Esophagus muscularis mucosa (tissue), 4 donors: Measurements from ENCODE around the gene SETX. TPM values are rescaled to one million over a fixed set of nuclear protein-coding genes. Genes with fewer than 3 reads are reported as not detected.
A peak's percentile ranks its signal among the peaks of the same experiment; 100 is the strongest.
"Not testable (repeated sequence)": the region's sequence is repeated elsewhere in the genome, so short reads cannot be mapped to it uniquely, and the experiment has no call there.

Source experiments
- DNase-seq: peaks from one replicate; pipeline ENCODE4 v3.0.0-alpha.2; 2017; ENCODE audit errors: extremely low spot score
- H3K27ac ChIP-seq, 4 donors: fragments of 200-600 bp; sonication (generic); replicated peaks in 1 of 4; 1 replicate in 3 of 4; 2 replicates in 1 of 4; pipeline ENCODE4 v1.5.1; 2016 to 2019; ENCODE audit warnings: mild to moderate bottlenecking in 1 of 4
- H3K27me3 ChIP-seq, 4 donors: fragments of 200-600 bp; sonication (generic); one replicate each; pipeline versions ENCODE4 v1.5.1 to v1.6.0; 2016 to 2019
- H3K36me3 ChIP-seq, 4 donors: fragments of 200-600 bp; sonication (generic); one replicate each; pipeline ENCODE4 v1.5.1; 2016 to 2019
- H3K4me1 ChIP-seq, 4 donors: fragments of 200-600 bp; sonication (generic); one replicate each; pipeline ENCODE4 v1.5.1; 2016 to 2019
- H3K4me3 ChIP-seq, 4 donors: fragments of 200-600 bp; sonication (generic); 1 replicate in 2 of 4; 2 replicates in 2 of 4; pipeline ENCODE4 v1.5.1; 2016 to 2019; ENCODE audit warnings: mild to moderate bottlenecking in 4 of 4, moderate library complexity in 1 of 4
- H3K9me3 ChIP-seq, 4 donors: fragments of 200-600 bp; sonication (generic); 1 replicate in 3 of 4; 2 replicates in 1 of 4; pipeline ENCODE4 v1.5.1; 2016 to 2019
- EP300 ChIP-seq: sonication (generic); formaldehyde crosslinking; IDR thresholded peaks from one replicate; pipeline ENCODE4 v1.6.1; 2017; ENCODE audit warnings: antibody characterized with exemption
- POLR2A ChIP-seq: fragments of 450-650 bp; IDR thresholded peaks from one replicate; pipeline ENCODE4 v1.6.1; 2017; ENCODE audit warnings: antibody characterized with exemption, moderate library complexity, mild to moderate bottlenecking, low read depth
- POLR2AphosphoS5 ChIP-seq, 2 donors: sonication (generic); formaldehyde crosslinking; IDR thresholded peaks; one replicate each; pipeline ENCODE4 v1.6.1; 2017; ENCODE audit warnings: antibody characterized with exemption in 2 of 2
- WGBS: methylation state at CpG from one replicate; pipeline ENCODE4 v1.1.5; 2018; 5-methylcytosine and 5-hydroxymethylcytosine counted together
- intact Hi-C: fragments of 100-400 bp; cut with DNase I; formaldehyde crosslinking; loops from one replicate; pipeline ENCODE4 v1.15.1; 2023
- total RNA-seq, 4 donors: library from RNA; depleted of rRNA; stranded (reverse); fragments of >200 nt; gene quantifications; one replicate each; pipeline versions ENCODE4 v1.1.0 to v1.2.1, GENCODE V29; 2016
- TF ChIP-seq, protein P1 (sequence below), 3 experiments: fragments of 200-600 bp in 2 of 3; fragments of 450-650 bp in 1 of 3; sonication (generic) in 2 of 3; IDR thresholded peaks; one replicate each; pipeline ENCODE4 v1.5.1; 2017 to 2019; ENCODE audit warnings: antibody characterized with exemption in 3 of 3, mild to moderate bottlenecking in 2 of 3, moderate library complexity in 1 of 3

SETX gene
- total RNA-seq, 4 donors from 2014 or later, result 44.1 to 46.9 (median 45.9) TPM

DNA sequence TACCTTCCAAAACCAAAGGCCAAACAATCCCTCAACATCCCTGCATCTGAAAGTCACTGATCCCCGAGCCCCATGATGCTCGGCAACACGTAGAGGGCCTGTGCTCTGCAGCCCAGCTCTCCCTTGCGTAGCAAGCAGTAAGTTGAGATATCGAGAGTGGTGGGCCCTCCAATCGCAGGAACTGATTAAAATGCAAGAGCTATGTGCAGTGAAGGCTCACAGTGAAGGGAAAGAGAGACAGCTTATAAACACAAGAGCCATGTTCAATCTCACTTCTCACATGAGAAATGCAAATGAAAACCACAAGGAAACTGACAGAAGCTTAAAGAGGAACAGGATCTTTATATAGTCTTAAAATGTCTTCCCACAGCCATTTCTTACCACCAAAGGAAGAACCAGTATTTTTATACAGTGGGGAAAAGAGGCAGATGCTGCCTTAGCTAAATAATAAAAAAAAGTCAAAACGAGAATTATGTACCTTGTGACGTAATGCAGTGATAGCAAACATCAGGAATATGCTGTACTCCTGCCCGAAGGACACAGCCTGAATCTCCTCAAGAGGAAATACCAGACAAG lies 27.3 kb upstream of the SETX start:
- 94% methylated on average over 9 of the region's 9 CpGs for WGBS
- DNase-seq, result no peak
- intact Hi-C loops, result no loop called here
- Histone ChIP-seq H3K27me3 (no peaks in the 10 kb centered on the region), H3K27ac (no peak overlapping the region), H3K36me3 (peaks cover 40 to 100% (median 83%) of the 10 kb centered on the region in 4 donors), H3K4me3 (no peak overlapping the region), H3K4me1 (no peaks in the 10 kb centered on the region), H3K9me3 (no peaks in the 10 kb centered on the region)
- TF ChIP-seq EP300, result no peak
- TF ChIP-seq, protein P1, sequence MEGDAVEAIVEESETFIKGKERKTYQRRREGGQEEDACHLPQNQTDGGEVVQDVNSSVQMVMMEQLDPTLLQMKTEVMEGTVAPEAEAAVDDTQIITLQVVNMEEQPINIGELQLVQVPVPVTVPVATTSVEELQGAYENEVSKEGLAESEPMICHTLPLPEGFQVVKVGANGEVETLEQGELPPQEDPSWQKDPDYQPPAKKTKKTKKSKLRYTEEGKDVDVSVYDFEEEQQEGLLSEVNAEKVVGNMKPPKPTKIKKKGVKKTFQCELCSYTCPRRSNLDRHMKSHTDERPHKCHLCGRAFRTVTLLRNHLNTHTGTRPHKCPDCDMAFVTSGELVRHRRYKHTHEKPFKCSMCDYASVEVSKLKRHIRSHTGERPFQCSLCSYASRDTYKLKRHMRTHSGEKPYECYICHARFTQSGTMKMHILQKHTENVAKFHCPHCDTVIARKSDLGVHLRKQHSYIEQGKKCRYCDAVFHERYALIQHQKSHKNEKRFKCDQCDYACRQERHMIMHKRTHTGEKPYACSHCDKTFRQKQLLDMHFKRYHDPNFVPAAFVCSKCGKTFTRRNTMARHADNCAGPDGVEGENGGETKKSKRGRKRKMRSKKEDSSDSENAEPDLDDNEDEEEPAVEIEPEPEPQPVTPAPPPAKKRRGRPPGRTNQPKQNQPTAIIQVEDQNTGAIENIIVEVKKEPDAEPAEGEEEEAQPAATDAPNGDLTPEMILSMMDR (IDR thresholded peaks at IDR 0.05), result no peak
- no peak for TF ChIP-seq POLR2A
- TF ChIP-seq POLR2AphosphoS5 (IDR thresholded peaks at IDR 0.05), result no peak

DNA sequence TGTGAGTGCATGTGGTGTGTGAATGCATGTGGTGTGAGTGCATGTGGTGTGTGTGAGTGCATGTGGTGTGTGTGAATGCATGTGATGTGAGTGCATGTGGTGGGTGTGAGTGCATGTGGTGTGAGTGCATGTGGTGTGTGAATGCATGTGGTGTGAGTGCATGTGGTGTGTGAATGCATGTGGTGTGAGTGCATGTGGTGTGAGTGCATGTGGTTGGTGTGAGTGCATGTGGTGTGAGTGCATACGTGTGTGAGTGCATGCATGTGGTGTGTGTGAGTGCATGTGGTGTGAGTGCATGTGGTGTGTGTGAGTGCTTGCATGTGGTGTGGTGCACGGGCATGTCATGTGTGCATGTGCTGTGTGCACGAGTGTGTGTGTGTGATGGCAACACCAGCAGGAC lies 23.6 kb upstream of the SETX start:
- intact Hi-C loops, result not testable (repeated sequence)
- WGBS, result 90% methylated on average over 3 of the region's 3 CpGs

DNA sequence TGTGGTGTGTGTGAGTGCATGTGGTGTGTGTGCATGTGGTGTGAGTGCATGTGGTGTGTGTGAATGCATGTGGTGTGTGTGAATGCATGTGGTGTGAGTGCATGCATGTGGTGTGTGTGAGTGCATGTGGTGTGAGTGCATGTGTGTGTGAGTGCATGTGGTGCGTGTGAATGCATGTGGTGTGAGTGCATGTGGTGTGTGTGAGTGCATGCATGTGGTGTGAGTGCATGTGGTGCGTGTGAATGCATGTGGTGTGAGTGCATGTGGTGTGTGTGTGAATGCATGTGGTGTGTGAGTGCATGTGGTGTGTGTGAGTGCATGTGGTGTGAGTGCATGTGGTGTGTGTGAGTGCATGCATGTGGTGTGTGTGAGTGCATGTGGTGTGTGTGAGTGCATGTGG lies 23.0 kb upstream of the SETX start:
- H3K4me3 ChIP-seq, H3K27ac ChIP-seq, H3K27me3 ChIP-seq, H3K9me3 ChIP-seq, DNase-seq, H3K4me1 ChIP-seq, intact Hi-C loops: not testable (repeated sequence)
- H3K36me3 ChIP-seq, result peaks cover 16 to 82% (median 68%) of the 10 kb centered on the region in 4 donors
- WGBS, result 88% methylated on average over 2 of the region's 2 CpGs

More for the DNA sequence above, 23.6 kb upstream of the SETX start:
- not testable (repeated sequence) for H3K4me3 ChIP-seq, H3K27me3 ChIP-seq, H3K9me3 ChIP-seq, H3K4me1 ChIP-seq, DNase-seq, H3K27ac ChIP-seq
- H3K36me3 ChIP-seq, result peaks cover 16 to 88% (median 72%) of the 10 kb centered on the region in 4 donors

GRCh38 chr9:132372177-132373095 lies 17.6 kb upstream of the SETX start:
- peaks cover 0 to 31% (median 25%) of the 10 kb centered on the region in 4 donors for H3K36me3 ChIP-seq
- no peak for DNase-seq
- intact Hi-C loops, result no loop called here
- peak overlapping the region; percentile 38 to 68 (median 46) for H3K27ac ChIP-seq
- H3K4me3 ChIP-seq, result no peak overlapping the region
- H3K27me3 ChIP-seq, result no peaks in the 10 kb centered on the region
- no peaks in the 10 kb centered on the region for H3K9me3 ChIP-seq
- 65% methylated on average over 14 of the region's 14 CpGs for WGBS
- peaks cover 0 to 11% (median 4%) of the 10 kb centered on the region in 4 donors for H3K4me1 ChIP-seq
- TF ChIP-seq POLR2AphosphoS5 (IDR thresholded peaks at IDR 0.05) (peak; percentile 48 to 63), EP300 (no peak)

DNA sequence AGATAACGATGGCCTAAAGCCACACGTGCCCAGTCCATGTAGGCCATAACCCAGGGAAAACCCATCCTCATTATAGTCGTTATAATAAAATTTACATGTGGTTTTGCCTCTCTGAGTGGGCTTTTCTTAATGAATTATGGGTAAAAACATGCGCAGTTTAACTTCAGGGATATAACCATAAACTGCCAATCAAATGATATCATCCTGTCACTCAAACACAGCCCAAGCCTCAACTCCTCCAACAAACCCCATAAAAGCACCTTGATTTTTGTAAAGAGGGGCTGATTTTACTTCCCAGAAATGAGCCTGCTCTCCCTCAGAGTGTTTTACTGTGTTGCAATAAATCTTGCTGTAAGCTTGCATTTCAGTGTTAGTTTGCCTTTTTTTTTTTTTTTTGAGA lies 15.8 kb upstream of the SETX start:
- WGBS, result 94% methylated on average over 4 of the region's 4 CpGs
- peaks cover 0 to 11% (median 4%) of the 10 kb centered on the region in 4 donors for H3K4me1 ChIP-seq
- H3K36me3 ChIP-seq, result peaks cover 0 to 13% (median 6%) of the 10 kb centered on the region in 4 donors
- no peak for DNase-seq
- intact Hi-C loops, result no loop called here
- no peaks in the 10 kb centered on the region for H3K9me3 ChIP-seq
- TF ChIP-seq, protein P1 (IDR thresholded peaks at IDR 0.05), result no peak
- TF ChIP-seq POLR2AphosphoS5 (IDR thresholded peaks at IDR 0.05) (no peak), POLR2A (no peak), EP300 (no peak)
- no peak overlapping the region for H3K4me3 ChIP-seq
- no peaks in the 10 kb centered on the region for H3K27me3 ChIP-seq
- no peak overlapping the region for H3K27ac ChIP-seq

DNA sequence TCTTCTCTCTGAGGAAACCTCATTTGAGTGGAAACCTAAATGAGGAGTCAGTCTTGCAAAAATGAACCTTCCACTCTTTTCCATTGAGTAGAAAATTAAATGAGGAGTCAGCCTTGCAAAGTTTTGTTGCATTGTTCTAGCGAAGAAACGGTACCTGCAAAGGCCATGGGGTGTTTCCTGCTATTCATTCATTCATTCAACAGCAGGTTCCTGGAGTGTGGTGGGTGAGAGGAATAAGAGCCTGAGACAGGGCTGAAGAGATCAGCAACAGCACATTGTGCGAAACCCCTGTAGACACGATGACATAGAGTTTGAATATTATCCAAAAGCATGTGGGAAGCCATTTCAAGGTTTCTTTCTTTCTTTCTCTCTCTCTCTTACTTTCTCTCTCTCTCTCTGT lies 14.6 kb upstream of the SETX start:
- Histone ChIP-seq H3K27ac (no peak overlapping the region), H3K27me3 (no peaks in the 10 kb centered on the region), H3K4me3 (no peak overlapping the region), H3K36me3 (peaks cover 0 to 1% (median 0%) of the 10 kb centered on the region in 4 donors), H3K9me3 (no peaks in the 10 kb centered on the region), H3K4me1 (peaks cover 0 to 11% (median 4%) of the 10 kb centered on the region in 4 donors)
- DNase-seq, result no peak
- 85% methylated on average over 4 of the region's 4 CpGs for WGBS
- intact Hi-C loops, result no loop called here
- TF ChIP-seq EP300 (no peak), POLR2A (no peak), POLR2AphosphoS5 (IDR thresholded peaks at IDR 0.05) (no peak)
- TF ChIP-seq, protein P1 (IDR thresholded peaks at IDR 0.05), result no peak
